H1 (cell line): ENCODE measurements around the gene TNC. TPM values are rescaled to one million over a fixed set of nuclear protein-coding genes. Genes with fewer than 3 reads are reported as not detected.

Source experiments
- GTF2F1 ChIP-seq: IDR thresholded peaks from 2 replicates; pipeline ENCODE4 v1.6.1; 2012; ENCODE audit warnings: low read depth, low read length, improper control_type of control experiment, borderline replicate concordance
- polyA plus RNA-seq, 7 experiments: library from polyadenylated mRNA; depleted of rRNA in 3 of 7; stranded (reverse) in 5 of 7; unstranded in 2 of 7; fragments of >200 nt in 5 of 7; fragments of 200-250 nt in 2 of 7; gene quantifications; 1 replicate in 5 of 7; 2 replicates in 1 of 7; 4 replicates in 1 of 7; pipeline versions ENCODE4 v1.2.1 to v1.2.3, GENCODE V29; 2011 to 2013; ENCODE audit warnings: missing spikeins in 2 of 7, mixed read lengths in 2 of 7
- total RNA-seq: library from RNA; stranded (reverse); fragmentation: NEBNext Ultra II Directional; extraction: Animal tissue kit (Norgen Biotek cat#: 25700); gene quantifications from 2 replicates; pipeline ENCODE4 v1.2.1, GENCODE V29; 2021

TNC gene
- total and polyA plus RNA-seq, 2 of the 8 experiments (the other 6 are each of a cell fraction or from before 2014, with no cell fraction given): 6.2 to 11.4 TPM

GRCh38 chr9:115121181-115121580, 3.2 kb upstream of the TNC start (continued):
- TF ChIP-seq GTF2F1: no peak
- TF ChIP-seq, all 59 proteins: peak for 0
